PC-9 (cell line): ENCODE results near the gene SFMBT2.

ENCODE experiments used
- CTCF ChIP-seq: fragments of 200-600 bp; sonication (generic); conservative IDR thresholded peaks from 2 replicates; pipeline ENCODE4 v1.6.1; 2017; ENCODE audit warnings: mixed run types, antibody characterized with exemption, mild to moderate bottlenecking, moderate library complexity
- EZH2 ChIP-seq: fragments of 200-600 bp; sonication (generic); IDR thresholded peaks from 2 replicates; pipeline ENCODE4 v1.8.0; 2017; ENCODE audit warnings: antibody characterized with exemption, low read depth

- TF ChIP-seq EZH2 (no peak), CTCF (no peak)
Measured at GRCh38 chr10:7248148-7248547, 162.7 kb downstream of the SFMBT2 start.
